ENCODE results near the gene ARHGAP26.
A peak's percentile ranks its signal among the peaks of the same experiment; 100 is the strongest.

The ARHGAP26 gene

DNA sequence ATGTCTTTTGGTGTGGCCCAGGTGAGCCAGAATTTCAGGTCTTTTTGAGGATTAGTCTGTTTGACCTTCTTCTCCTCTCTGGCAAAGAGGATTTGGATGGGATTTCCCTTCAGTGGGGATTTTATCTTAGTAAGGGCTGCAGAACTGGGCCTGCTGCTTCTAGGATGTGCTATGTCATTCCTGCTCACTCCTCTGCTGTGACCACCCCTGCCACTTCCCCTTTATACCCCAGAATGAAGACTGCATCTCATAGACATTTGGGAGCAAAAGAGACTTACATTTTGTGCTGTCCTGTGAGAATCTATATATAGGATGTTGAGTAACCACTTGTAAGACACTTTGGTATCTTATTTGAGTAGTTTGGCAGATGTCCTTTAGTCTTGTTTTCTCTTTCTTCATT is 76.2 kb downstream of the ARHGAP26 start:
- TF ChIP-seq JUND (IDR thresholded peaks at IDR 0.05; ENCODE audit: low read depth), result no peak
- in situ Hi-C loops (cut with HindIII; ENCODE audit: low pct_unique_long_range_greater_than_20kb, low sequenced_read_pairs), result no loop called here
- no peak for DNase-seq (ENCODE audit: low read depth in 1 of 2, low spot score in 1 of 2)

DNA sequence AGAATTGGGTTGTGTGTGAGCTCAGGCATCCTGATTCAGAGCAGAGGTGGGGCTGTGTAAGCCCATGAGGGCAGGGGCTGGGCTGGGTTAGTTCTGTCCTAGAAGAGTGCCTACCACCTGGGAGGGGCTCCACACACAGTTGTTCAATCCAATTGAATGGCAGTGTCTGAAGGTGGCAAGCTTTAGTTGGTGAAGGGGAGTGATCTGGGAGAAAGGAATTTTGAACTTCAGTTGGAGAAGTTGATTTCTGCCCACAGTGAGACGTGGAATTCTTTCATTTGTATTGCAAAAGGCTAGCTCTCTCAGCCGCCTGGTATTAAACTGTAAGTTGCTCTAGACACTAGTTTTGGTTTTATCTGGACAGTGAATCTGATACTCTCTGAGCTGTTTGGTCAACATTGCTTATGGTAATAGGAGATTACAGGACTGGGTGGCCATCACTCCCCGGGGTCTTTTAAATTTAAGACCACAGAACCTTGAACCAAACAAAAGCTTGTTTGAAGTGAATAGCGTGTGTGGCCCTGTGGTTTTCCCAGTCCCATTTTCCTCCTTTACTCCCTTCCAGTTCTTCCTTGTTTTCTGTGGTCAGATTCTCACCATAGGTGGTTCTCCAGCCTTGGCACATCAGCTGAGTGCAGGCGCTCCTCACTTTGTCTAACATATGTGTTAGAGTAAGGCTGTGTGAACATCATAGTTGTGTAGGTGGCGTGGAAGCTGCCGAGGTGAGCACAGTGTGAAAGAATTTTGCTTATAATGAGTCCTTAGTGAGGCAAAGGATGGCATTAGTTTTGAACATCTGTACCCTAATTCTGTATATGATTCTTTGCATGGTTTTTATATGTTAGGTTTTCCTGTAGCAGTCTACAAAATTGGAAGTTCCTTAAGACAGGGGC is 78.0 kb downstream of the ARHGAP26 start:
- no peak for DNase-seq (ENCODE audit: low read depth in 1 of 2, low spot score in 1 of 2)
- TF ChIP-seq JUND (IDR thresholded peaks at IDR 0.05; ENCODE audit: low read depth), result no peak
- in situ Hi-C loops (cut with HindIII; ENCODE audit: low pct_unique_long_range_greater_than_20kb, low sequenced_read_pairs), result no loop called here

DNA sequence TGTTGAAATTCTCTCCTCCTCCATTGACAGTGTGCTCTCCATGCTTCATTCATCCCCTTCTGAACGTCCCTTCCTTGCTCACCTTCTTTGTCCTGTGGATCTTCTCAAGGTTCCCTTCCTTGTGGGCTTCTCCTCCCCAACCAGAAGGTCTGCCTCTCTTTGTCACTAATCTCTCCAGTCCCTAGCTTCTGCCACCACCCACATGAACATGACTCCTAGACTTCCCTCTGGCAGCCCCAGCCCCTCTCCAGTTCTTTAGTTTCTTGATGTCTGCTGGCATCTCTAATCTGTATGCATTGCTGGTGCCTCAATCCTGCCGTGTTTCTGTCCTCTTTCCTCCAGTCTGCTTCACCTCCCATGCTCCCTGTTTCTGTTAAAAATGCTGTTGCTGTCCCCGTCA is 79.3 kb downstream of the ARHGAP26 start:
- no peak for TF ChIP-seq JUND (IDR thresholded peaks at IDR 0.05; ENCODE audit: low read depth)
- in situ Hi-C loops (cut with HindIII; ENCODE audit: low pct_unique_long_range_greater_than_20kb, low sequenced_read_pairs), result no loop called here
- no peak for DNase-seq (ENCODE audit: low read depth in 1 of 2, low spot score in 1 of 2)

DNA sequence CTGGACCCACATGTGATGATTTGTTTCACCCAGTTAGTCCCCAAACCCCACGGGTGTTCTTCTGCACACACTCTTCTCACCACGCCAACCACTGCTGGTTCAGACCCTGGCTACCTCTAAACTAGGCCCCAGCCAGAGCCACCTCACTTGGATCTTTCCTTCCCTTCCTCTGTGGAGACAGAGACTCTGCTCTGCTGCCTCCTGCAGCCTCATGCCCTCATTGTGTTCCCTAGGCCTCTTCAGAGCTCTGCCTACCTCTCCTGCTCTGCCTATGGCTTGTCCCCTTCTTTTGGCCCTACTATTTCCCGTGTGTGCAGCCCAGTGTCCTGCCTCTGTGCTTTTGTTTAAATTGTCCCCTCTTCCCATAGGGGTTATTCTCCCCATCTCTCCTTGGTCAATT is 79.7 kb downstream of the ARHGAP26 start:
- in situ Hi-C loops (cut with HindIII; ENCODE audit: low pct_unique_long_range_greater_than_20kb, low sequenced_read_pairs), result no loop called here

DNA sequence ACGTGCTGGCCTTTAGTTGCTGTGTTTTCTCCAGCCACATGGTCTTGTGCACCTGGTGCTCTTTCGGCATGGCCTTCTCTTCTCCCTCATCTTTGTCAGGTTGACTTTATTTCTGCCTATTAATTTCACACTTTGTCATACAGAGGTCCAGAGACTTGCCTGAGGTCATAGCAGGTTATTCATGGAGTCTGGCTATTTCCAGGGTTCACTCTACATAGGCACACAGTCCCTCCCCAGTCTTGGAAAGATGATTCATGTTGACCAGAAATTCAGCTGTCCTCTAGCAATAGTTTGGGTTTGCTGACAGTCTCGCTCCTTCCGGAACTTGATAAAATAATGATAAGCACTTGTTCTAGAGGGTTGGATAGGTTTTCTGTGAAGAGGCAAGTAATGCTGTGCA is 81.6 kb downstream of the ARHGAP26 start:
- no peak for DNase-seq (ENCODE audit: low read depth in 1 of 2, low spot score in 1 of 2)
- no peak for TF ChIP-seq JUND (IDR thresholded peaks at IDR 0.05; ENCODE audit: low read depth)
- in situ Hi-C loops (cut with HindIII; ENCODE audit: low pct_unique_long_range_greater_than_20kb, low sequenced_read_pairs), result no loop called here

More for the DNA sequence above, 79.7 kb downstream of the ARHGAP26 start:
- no peak for DNase-seq (ENCODE audit: low read depth in 1 of 2, low spot score in 1 of 2)
- no peak for TF ChIP-seq JUND (IDR thresholded peaks at IDR 0.05; ENCODE audit: low read depth)

DNA sequence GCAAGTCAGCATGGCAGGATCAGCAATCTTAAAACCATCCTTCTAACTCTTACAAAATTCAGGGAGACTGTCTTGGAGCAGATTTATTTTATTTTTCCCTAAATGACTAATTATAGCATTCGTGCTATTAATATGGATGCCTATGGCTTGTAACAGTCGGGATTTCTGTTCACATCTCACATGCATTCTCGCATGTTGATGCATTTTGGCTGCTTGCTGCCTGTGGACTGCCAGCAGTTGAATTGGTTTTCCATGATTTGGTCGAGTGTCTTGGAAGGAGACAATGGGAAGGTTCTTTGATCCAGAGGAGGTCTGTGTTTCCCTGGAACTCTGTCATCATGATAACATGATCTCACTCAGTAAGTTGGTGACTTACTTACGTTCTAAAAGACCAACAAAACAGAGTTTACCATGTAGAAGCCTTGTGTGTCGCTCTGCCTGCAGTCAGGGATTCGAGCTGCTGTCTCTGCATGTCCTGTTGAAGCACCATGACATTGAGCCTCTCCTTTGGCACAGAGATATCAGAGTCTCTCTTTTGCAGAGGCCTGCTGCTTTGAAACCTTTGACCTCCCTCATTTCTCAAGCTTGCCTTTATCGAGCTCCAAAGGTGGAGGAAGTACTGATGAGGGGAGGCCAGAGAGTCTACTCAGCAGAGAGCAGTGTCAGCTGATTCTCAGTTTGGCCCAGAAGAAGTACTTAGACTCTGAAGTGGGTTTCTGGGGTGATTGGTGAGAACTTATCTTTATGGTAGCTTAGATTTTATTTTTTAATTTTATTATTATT is 82.4 kb downstream of the ARHGAP26 start:
- no peak for DNase-seq (ENCODE audit: low read depth in 1 of 2, low spot score in 1 of 2)
- no peak for TF ChIP-seq JUND (IDR thresholded peaks at IDR 0.05; ENCODE audit: low read depth)
- in situ Hi-C loops (cut with HindIII; ENCODE audit: low pct_unique_long_range_greater_than_20kb, low sequenced_read_pairs), result no loop called here

DNA sequence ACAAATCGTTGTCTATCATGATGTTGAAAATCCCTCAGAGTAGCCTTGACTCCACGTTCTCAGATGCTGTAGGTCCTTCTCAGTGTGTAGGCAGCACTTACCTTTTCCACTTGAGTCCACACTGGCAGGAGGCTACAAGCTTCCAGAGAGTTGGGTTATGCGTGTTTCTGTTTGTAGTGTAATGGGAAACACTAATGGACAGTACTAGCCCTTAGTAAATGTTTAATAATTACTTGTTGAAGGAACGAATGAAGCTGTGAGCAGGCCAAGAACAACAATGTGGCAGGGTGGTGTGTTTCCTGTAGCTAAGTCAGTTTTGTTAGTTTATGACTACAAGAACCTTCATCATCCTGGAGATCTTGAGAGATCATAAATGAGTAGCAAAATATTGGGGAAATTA is 83.5 kb downstream of the ARHGAP26 start:
- no peak for DNase-seq (ENCODE audit: low read depth in 1 of 2, low spot score in 1 of 2)
- TF ChIP-seq JUND (IDR thresholded peaks at IDR 0.05; ENCODE audit: low read depth), result no peak
- in situ Hi-C loops (cut with HindIII; ENCODE audit: low pct_unique_long_range_greater_than_20kb, low sequenced_read_pairs), result no loop called here

DNA sequence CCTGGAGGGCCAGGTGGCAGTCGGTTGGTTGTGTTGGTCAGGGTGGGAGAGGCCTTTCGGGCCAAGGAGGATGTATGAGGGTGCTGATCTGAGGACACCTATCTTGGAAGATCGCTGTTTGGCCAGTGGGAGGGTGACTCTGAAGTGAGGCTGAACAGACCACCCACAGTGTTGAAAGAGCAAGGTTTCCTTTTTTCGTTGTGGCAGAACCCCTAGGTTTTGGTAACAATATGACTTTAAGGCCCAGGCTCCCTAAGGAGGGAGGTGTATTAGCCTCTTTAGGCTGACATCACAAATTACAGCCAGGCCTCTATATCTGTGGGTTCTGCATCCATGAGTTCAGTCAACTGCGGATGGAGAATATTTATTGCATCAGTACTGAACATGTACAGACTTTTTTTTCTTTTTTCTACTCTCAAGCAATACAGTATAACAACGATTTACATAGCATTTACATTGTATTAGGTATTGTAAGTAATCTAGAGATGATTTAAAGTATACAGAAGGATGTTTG is 86.1 kb downstream of the ARHGAP26 start:
- in situ Hi-C loops (cut with HindIII; ENCODE audit: low pct_unique_long_range_greater_than_20kb, low sequenced_read_pairs), result no loop called here
- no peak for DNase-seq (ENCODE audit: low read depth in 1 of 2, low spot score in 1 of 2)
- no peak for TF ChIP-seq JUND (IDR thresholded peaks at IDR 0.05; ENCODE audit: low read depth)

DNA sequence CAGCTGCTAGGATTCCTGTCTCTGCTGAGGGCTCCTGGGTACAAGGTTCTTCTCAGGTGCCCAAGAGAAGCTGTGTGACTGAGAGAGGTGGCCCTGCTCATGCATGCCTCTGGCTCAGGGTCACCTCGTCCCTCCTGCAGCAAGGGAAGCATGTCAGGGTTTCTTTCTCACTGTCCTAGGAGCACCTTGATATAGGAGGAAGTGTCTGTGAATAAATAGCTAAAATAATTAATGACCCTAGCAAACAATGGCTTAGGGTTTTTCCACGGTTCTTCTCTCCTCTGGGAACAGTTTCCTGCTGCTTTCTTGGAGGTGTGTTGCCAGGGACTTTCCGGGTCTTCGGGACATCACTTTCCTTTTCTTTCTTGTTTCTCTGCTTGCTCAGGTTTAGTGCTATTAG is 87.2 kb downstream of the ARHGAP26 start:
- in situ Hi-C loops (cut with HindIII; ENCODE audit: low pct_unique_long_range_greater_than_20kb, low sequenced_read_pairs), result no loop called here
- peak in 1 of 2 experiments; percentile 24 for DNase-seq (ENCODE audit: low read depth in 1 of 2, low spot score in 1 of 2)
- no peak for TF ChIP-seq JUND (IDR thresholded peaks at IDR 0.05; ENCODE audit: low read depth)

DNA sequence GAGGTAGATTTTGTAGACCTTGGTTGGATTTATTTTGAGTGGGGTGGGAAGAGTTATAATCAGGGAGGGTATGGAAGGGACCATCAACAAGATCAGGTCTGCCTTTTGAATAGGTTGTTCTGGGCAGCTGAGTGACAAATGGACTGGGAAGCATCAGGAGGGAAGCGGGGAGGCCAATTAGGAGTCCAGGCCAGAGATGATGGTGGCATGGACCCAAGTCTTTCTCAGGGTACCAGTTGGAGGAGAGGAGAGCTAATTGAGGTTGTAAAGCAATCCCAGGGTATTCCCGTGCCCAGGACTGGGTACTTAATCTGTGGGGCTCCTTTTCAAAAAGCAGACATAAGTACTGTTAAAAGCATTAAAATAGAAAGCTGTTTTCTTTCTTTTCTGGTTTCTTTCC is 88.9 kb downstream of the ARHGAP26 start:
- no peak for TF ChIP-seq JUND (IDR thresholded peaks at IDR 0.05; ENCODE audit: low read depth)
- no peak for DNase-seq (ENCODE audit: low read depth in 1 of 2, low spot score in 1 of 2)
- in situ Hi-C loops (cut with HindIII; ENCODE audit: low pct_unique_long_range_greater_than_20kb, low sequenced_read_pairs), result no loop called here

DNA sequence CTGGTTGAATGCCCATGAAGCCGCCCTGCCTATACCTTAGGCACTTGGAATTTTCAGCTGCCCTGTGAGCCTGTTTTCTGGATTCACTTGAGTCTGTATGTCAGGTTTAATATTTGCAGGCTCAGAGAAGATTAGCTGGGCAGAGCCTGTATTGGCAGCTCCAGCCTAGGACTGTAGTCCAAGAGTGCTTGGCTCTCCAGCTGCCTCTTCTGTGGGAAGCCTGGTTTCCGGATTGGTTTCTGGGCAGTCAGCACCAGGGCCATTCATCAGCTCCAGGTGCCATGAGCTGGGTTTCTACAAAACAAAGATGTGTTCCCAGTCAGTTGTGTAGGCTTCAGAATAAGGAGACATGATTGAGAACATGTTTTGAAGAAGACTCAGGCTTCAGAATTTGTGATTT is 90.1 kb downstream of the ARHGAP26 start:
- no peak for DNase-seq (ENCODE audit: low read depth in 1 of 2, low spot score in 1 of 2)

DNA sequence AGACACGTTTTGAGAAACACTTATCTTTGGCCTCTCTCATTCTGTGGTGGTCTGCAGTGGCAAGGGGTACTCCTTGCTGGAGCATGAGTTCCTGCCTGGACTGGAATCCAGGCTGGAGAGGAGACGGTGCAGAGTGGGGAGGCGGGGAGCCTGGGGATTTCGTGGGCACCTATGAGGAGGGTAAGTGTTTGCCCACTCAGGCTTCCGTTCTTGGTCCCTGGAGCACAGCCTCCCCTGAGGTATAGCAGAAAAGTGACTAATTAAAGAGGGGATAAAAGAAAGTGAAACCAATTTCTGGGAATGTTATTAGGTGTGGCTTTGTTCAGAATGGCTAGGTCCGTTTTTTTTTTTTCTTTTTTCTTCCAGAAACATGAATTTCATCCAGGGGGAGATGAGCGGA is 90.8 kb downstream of the ARHGAP26 start:
- no peak for DNase-seq (ENCODE audit: low read depth in 1 of 2, low spot score in 1 of 2)
- no peak for TF ChIP-seq JUND (IDR thresholded peaks at IDR 0.05; ENCODE audit: low read depth)
- in situ Hi-C loops (cut with HindIII; ENCODE audit: low pct_unique_long_range_greater_than_20kb, low sequenced_read_pairs), result no loop called here

More for the DNA sequence above, 90.1 kb downstream of the ARHGAP26 start:
- no peak for TF ChIP-seq JUND (IDR thresholded peaks at IDR 0.05; ENCODE audit: low read depth)
- in situ Hi-C loops (cut with HindIII; ENCODE audit: low pct_unique_long_range_greater_than_20kb, low sequenced_read_pairs), result no loop called here

DNA sequence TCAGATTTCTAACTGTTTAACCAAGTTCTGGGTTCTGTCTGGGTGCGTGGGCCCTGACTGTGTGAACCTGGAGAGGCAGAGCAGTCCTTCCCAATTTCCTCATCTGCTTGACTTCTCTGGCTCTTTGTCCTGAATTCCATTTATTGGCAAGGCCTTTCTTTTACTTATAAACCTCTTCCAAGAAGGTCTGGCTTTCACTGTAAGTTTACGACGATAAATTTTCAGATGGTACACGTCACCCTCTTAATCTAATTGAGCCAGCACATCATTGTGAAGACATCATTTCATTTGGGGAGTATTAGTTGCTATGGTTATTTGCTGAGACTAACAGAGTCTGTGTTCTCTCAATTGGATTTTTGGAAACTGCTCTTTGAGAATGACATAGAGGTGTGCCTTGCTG is 92.4 kb downstream of the ARHGAP26 start:
- in situ Hi-C loops (cut with HindIII; ENCODE audit: low pct_unique_long_range_greater_than_20kb, low sequenced_read_pairs), result no loop called here
- DNase-seq (ENCODE audit: low read depth in 1 of 2, low spot score in 1 of 2), result no peak
- TF ChIP-seq JUND (IDR thresholded peaks at IDR 0.05; ENCODE audit: low read depth), result no peak

Data from T47D (cell line).